GM23338 (cell line): ENCODE data around the gene PCSK6. TPM values are rescaled to one million over a fixed set of nuclear protein-coding genes. Genes with fewer than 3 reads are reported as not detected.

ENCODE experiments used
- ATAC-seq: fragments of 200-7000 bp; cut with Tn5 transposase; 3 replicates; pipeline ENCODE4 v1.9.1; 2020
- DNase-seq: peaks from one replicate; pipeline ENCODE4 v3.0.0-alpha.2; 2015; ENCODE audit warnings: low spot score
- H2AFZ ChIP-seq: fragments of 200-600 bp; sonication (generic); 2 replicates; pipeline ENCODE4 v1.8.0; 2016; ENCODE audit warnings: antibody characterized with exemption, mild to moderate bottlenecking, moderate library complexity
- H3F3A ChIP-seq: fragments of 200-600 bp; sonication (generic); replicated peaks from 2 replicates; pipeline ENCODE4 v1.8.0; 2017; ENCODE audit warnings: antibody characterized with exemption, mixed run types, low read depth
- H3K27ac ChIP-seq: fragments of 200-600 bp; sonication (generic); 2 replicates; pipeline ENCODE4 v1.6.1; 2016; ENCODE audit warnings: low read depth
- H3K27me3 ChIP-seq: fragments of 200-600 bp; sonication (generic); 2 replicates; pipeline ENCODE4 v1.8.0; 2016; ENCODE audit warnings: mild to moderate bottlenecking, mixed run types, moderate library complexity; ENCODE audit not compliant: insufficient read depth
- H3K36me3 ChIP-seq: fragments of 200-600 bp; sonication (generic); 2 replicates; pipeline ENCODE4 v1.8.0; 2016; ENCODE audit warnings: mild to moderate bottlenecking; ENCODE audit not compliant: insufficient read depth
- H3K4me1 ChIP-seq: fragments of 200-600 bp; sonication (generic); 2 replicates; pipeline ENCODE4 v1.8.0; 2016; ENCODE audit warnings: mild to moderate bottlenecking, moderate library complexity; ENCODE audit not compliant: insufficient read depth
- H3K4me2 ChIP-seq: fragments of 200-600 bp; sonication (generic); 2 replicates; pipeline ENCODE4 v1.7.1; 2017; ENCODE audit warnings: mixed run types
- H3K4me3 ChIP-seq: fragments of 200-600 bp; sonication (generic); 2 replicates; pipeline ENCODE4 v1.6.1; 2016; ENCODE audit warnings: mixed run types
- H3K79me2 ChIP-seq: fragments of 200-600 bp; sonication (generic); replicated peaks from 2 replicates; pipeline ENCODE4 v1.8.0; 2017; ENCODE audit warnings: mild to moderate bottlenecking; ENCODE audit not compliant: insufficient read depth
- H3K9me2 ChIP-seq: fragments of 200-600 bp; sonication (generic); 2 replicates; pipeline ENCODE4 v1.8.0; 2017; ENCODE audit not compliant: insufficient read depth
- H4K20me1 ChIP-seq: fragments of 200-600 bp; sonication (generic); replicated peaks from 2 replicates; pipeline ENCODE4 v1.8.0; 2017; ENCODE audit warnings: mild to moderate bottlenecking; ENCODE audit not compliant: insufficient read depth
- H3K27ac Mint-ChIP-seq: 2 replicates; pipeline ENCODE4 v1.8.0; 2020; ENCODE audit warnings: inconsistent platforms, mild to moderate bottlenecking, moderate library complexity, mixed read lengths
- H3K27me3 Mint-ChIP-seq: 3 replicates; pipeline ENCODE4 v1.8.0; 2022; ENCODE audit warnings: low read depth, mild to moderate bottlenecking, moderate library complexity, mixed read lengths, inconsistent platforms; ENCODE audit not compliant: insufficient read depth, poor library complexity
- H3K36me3 Mint-ChIP-seq: 3 replicates; pipeline ENCODE4 v1.8.0; 2021; ENCODE audit warnings: low read depth, mild to moderate bottlenecking, inconsistent platforms, moderate library complexity, mixed read lengths
- H3K4me1 Mint-ChIP-seq: 3 replicates; pipeline ENCODE4 v1.8.0; 2020; ENCODE audit warnings: mild to moderate bottlenecking, inconsistent platforms, mixed read lengths
- H3K4me3 Mint-ChIP-seq: 3 replicates; pipeline ENCODE4 v1.8.0; 2021; ENCODE audit warnings: moderate library complexity, mild to moderate bottlenecking, inconsistent platforms, mixed read lengths
- H3K9me3 Mint-ChIP-seq: 3 replicates; pipeline ENCODE4 v1.8.0; 2020; ENCODE audit warnings: moderate library complexity, mild to moderate bottlenecking, inconsistent platforms, mixed read lengths
- JUNB ChIP-seq: IDR thresholded peaks from one replicate; pipeline ENCODE4 v1.6.1; 2016; ENCODE audit warnings: antibody characterized with exemption; ENCODE audit not compliant: unreplicated experiment
- NANOG ChIP-seq: IDR thresholded peaks from 2 replicates; pipeline ENCODE4 v1.6.1; 2016; ENCODE audit warnings: antibody characterized with exemption, borderline replicate concordance
- POLR2AphosphoS5 ChIP-seq: IDR thresholded peaks from 2 replicates; pipeline ENCODE4 v1.6.1; 2016; ENCODE audit warnings: antibody characterized with exemption, low read depth
- STAT1 ChIP-seq: IDR thresholded peaks from one replicate; pipeline ENCODE4 v1.6.1; 2016; ENCODE audit warnings: antibody characterized with exemption; ENCODE audit not compliant: unreplicated experiment
- ZNF114 ChIP-seq: fragments of 250-450 bp; sonication (Bioruptor Pico); IDR thresholded peaks from 2 replicates; pipeline ENCODE4 v1.5.0; 2020; ENCODE audit warnings: mild to moderate bottlenecking, moderate library complexity
- ZNF462 ChIP-seq: fragments of 250-450 bp; sonication (Bioruptor Pico); IDR thresholded peaks from 2 replicates; pipeline ENCODE4 v1.5.0; 2020; ENCODE audit warnings: mild to moderate bottlenecking, moderate library complexity
- polyA plus RNA-seq: library from polyadenylated mRNA; unstranded; fragments of >200 nt; fragmentation: Nextera tagmentation; extraction: Ambion mirVana; gene quantifications from 2 replicates; pipeline ENCODE4 v1.2.1, GENCODE V29; 2016
- total RNA-seq: library from RNA; depleted of rRNA; stranded (reverse); fragments of >200 nt; shearing (Covaris generic); gene quantifications from 2 replicates; pipeline ENCODE4 v1.2.3, GENCODE V29; 2014
- TF ChIP-seq, protein P1 (sequence below), 2 experiments: fragments of 200-600 bp in 1 of 2; sonication (generic) in 1 of 2; conservative IDR thresholded peaks; 2 replicates each; pipeline versions ENCODE4 v1.5.1 to v1.6.1; 2016 to 2017; ENCODE audit warnings: antibody characterized with exemption in 2 of 2, low read depth in 2 of 2, mild to moderate bottlenecking in 2 of 2, moderate library complexity in 1 of 2

Gene PCSK6
- total and polyA plus RNA-seq, 2 experiments from 2014 or later: 1.7 to 6.7 TPM

DNA sequence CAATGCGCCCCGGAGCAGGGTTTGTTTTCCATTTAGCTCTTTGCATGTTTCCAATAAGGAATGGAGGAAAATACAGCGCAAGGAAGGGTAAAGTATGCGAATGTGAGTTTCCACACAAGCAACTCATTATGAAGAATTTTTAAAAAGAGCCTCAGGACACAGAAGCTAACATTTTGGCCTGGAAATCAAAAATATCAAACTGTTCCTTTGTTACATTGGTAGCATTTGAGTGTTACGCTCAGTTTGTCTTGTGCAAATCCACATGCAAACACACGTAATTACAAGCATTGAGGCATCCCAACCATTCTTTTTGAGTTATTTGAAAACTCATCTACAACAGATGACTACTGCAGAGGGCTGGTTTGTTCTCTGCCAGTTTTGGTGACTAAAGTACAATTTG is 101.5 kb downstream of the PCSK6 start (continued):
- TF ChIP-seq NANOG: no peak
- no peak for TF ChIP-seq STAT1
- TF ChIP-seq, protein P1, sequence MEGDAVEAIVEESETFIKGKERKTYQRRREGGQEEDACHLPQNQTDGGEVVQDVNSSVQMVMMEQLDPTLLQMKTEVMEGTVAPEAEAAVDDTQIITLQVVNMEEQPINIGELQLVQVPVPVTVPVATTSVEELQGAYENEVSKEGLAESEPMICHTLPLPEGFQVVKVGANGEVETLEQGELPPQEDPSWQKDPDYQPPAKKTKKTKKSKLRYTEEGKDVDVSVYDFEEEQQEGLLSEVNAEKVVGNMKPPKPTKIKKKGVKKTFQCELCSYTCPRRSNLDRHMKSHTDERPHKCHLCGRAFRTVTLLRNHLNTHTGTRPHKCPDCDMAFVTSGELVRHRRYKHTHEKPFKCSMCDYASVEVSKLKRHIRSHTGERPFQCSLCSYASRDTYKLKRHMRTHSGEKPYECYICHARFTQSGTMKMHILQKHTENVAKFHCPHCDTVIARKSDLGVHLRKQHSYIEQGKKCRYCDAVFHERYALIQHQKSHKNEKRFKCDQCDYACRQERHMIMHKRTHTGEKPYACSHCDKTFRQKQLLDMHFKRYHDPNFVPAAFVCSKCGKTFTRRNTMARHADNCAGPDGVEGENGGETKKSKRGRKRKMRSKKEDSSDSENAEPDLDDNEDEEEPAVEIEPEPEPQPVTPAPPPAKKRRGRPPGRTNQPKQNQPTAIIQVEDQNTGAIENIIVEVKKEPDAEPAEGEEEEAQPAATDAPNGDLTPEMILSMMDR (conservative IDR thresholded peaks at IDR 0.05; ENCODE audit: low read depth in 2 of 2): no peak
- no peak for TF ChIP-seq POLR2AphosphoS5
- TF ChIP-seq JUNB: no peak

- no peak overlapping the region for H3K4me2 ChIP-seq
- DNase-seq (no peak), ATAC-seq (no peak)
- H3K27me3 ChIP-seq: no peaks in the 10 kb centered on the region
- no peaks in the 10 kb centered on the region for H3K36me3 Mint-ChIP-seq
- H3F3A ChIP-seq: no peaks in the 10 kb centered on the region
- no peaks in the 10 kb centered on the region for H3K36me3 ChIP-seq
- H3K9me3 Mint-ChIP-seq: no peaks in the 10 kb centered on the region
- H3K4me1 ChIP-seq: no peaks in the 10 kb centered on the region
- H3K9me2 ChIP-seq: no peaks in the 10 kb centered on the region
- no peaks in the 10 kb centered on the region; the same call in 2 of the 3 replicates for H3K4me1 Mint-ChIP-seq
- H2AFZ ChIP-seq: no peak overlapping the region
- no peaks in the 10 kb centered on the region for H4K20me1 ChIP-seq
- no peak overlapping the region for H3K27ac ChIP-seq
- no peaks in the 10 kb centered on the region for H3K79me2 ChIP-seq
- no peak overlapping the region for H3K4me3 ChIP-seq
- no peak overlapping the region for H3K27ac Mint-ChIP-seq
- no peak overlapping the region for H3K4me3 Mint-ChIP-seq
- H3K27me3 Mint-ChIP-seq: peaks cover 9% of the 10 kb centered on the region
- no peak for TF ChIP-seq JUNB
- TF ChIP-seq ZNF114 (CRISPR knock-in tag): no peak
- TF ChIP-seq ZNF462: no peak
Measured at GRCh38 chr15:101387574-101387973, 101.9 kb downstream of the PCSK6 start.
